AG09319 (cell line): ENCODE measurements around the gene MEIOC.
"Not testable (repeated sequence)": the region's sequence is repeated elsewhere in the genome, so short reads cannot be mapped to it uniquely, and the experiment has no call there.

Experiments
- DNase-seq: peaks from one replicate; pipeline ENCODE4 v3.0.0-alpha.2; 2010; ENCODE audit warnings: low read depth; ENCODE audit errors: extremely low read depth
- CTCF ChIP-seq: IDR thresholded peaks from 2 replicates; pipeline ENCODE4 v1.5.1; 2011; ENCODE audit warnings: low read depth, mild to moderate bottlenecking, inconsistent platforms, low read length, moderate library complexity

The MEIOC gene

GRCh38 chr17:44664867-44665266, 8.6 kb downstream of the MEIOC start:
- DNase-seq: no peak
- TF ChIP-seq CTCF: no peak

GRCh38 chr17:44666006-44666405, 9.7 kb downstream of the MEIOC start:
- TF ChIP-seq CTCF: no peak
- DNase-seq: no peak

GRCh38 chr17:44672479-44673093, 16.3 kb downstream of the MEIOC start:
- DNase-seq: no peak

GRCh38 chr17:44673893-44674292, 17.6 kb downstream of the MEIOC start:
- DNase-seq: no peak
- no peak for TF ChIP-seq CTCF

More at GRCh38 chr17:44672479-44673093, 16.3 kb downstream of the MEIOC start:
- TF ChIP-seq CTCF: peak; percentile 67

- no peak for DNase-seq
These were observed 20.9 kb downstream of the MEIOC start for GRCh38 chr17:44677136-44677535.

GRCh38 chr17:44683303-44683702, 27.0 kb downstream of the MEIOC start:
- DNase-seq: not testable (repeated sequence)

More at GRCh38 chr17:44677136-44677535, 20.9 kb downstream of the MEIOC start:
- no peak for TF ChIP-seq CTCF

GRCh38 chr17:44687756-44688155, 31.5 kb downstream of the MEIOC start:
- no peak for TF ChIP-seq CTCF
- DNase-seq: no peak

GRCh38 chr17:44688200-44688599, 31.9 kb downstream of the MEIOC start:
- DNase-seq: no peak
- TF ChIP-seq CTCF: no peak
